HuH-7.5 (cell line): ENCODE measurements around the gene MICAL3.
"Not testable (repeated sequence)": the region's sequence is repeated elsewhere in the genome, so short reads cannot be mapped to it uniquely, and the experiment has no call there.

Experiments
- DNase-seq: peaks from one replicate; pipeline ENCODE4 v3.0.0; 2011; ENCODE audit warnings: low spot score

MICAL3 gene

DNA sequence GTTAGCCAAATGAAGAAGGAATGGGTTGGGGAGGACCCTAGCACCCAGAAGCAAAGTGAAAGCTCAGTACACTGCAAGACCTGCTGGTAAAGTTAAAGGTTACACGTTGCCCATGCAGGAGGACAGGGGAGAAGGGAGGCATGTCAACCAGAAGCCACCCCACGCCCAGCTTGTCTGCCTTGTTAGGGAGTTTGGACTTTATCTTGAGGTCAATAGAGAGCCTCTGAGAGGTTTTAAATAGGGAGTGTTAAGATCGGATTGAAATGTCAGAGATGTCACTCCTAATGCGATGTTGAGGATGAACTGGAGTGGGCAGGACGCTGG lies 34.7 kb upstream of the MICAL3 start:
- no peak for DNase-seq

DNA sequence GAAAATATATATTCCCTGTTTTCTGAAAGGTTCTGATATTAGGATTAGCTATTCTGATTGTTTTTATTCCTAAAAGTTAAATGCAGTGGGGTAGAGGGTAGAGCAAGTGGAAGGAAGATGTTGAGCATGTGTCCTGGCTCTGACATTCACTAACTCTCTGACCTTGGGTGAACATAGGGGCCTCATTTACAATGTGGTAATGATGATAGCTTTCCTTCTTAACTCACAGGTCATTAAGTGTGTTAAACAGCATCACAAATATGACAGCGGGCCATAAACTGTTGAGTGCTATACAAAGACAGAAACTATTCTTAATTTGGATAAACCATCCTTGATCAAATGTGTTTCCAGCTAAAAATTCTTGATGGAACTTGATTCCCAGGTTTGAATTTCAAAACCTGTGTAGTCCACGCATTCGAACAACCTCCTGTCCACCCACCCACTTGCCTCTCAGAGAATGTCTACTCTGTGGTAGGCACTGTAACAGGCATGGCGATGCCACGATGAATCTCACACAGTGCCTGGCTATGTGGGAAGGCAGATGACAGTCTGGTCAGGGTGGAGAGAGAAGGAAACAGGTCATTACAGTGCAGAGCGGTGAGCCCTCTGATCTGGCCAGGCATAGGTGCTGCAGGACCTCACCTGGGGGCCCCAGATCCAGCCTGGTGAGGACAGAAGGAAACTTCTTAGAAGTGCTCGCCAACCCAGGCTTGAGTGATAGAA lies 34.2 kb upstream of the MICAL3 start:
- no peak for DNase-seq

DNA sequence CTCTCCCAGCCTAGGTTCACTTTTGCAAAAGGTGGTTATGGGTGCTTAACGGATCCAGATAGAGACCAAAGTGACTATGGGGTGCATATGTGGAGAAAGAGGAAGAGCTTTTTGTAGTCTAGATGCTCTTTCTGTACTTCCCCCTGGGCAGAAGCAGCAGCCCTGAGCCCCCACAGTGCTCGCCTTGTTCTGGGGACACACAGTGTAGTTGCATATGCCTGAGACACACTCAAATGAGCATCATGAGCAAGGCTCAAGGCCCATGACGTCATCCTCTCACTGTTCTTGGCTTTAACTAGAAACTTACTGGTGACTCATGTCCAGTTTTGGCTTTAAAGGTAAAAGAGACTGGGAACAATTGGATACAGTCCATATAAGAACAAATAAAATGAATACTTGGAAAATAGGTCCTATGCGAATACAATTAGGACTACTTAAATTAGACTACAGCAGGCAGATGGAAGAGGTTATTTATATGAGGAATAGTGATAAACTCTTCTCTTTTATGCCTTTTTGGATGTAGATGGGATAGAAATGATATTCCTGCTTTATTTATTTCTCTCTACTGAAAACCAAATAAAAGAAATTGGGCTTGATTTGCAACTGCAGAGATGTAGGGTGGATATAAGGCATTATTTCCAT lies 33.3 kb upstream of the MICAL3 start:
- no peak for DNase-seq

DNA sequence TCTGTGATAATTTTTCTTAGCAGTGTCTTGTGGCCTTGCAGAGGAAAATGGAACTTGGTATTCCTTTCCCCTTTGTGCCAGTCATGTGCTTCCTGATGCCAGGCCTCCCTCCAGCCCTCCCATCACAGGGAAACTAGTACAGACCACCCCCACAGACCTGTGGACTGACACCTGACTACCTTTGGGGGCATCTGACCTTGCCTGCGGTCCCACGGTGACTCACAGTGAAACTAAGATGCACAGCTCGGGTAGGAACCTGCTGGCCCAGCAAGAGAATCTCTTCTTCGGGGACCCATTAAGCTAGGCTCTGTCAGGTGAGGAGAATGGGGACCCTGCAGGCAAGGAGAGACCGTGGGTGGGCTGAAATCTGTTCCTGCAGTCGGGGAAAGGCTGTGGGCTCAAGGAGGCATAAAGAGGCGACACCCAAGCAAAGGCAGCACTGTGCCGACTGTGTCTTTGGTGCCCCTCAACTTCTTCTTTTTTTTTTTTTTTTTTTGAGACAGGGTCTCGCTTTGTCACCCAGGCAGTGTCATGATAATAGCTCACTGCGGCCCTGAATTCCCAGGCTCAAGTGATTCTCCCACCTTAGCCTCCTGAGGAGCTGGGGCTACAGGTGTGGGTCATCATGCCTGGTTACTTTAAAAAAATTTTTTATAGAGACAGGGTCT lies 32.6 kb upstream of the MICAL3 start:
- DNase-seq, result no peak

DNA sequence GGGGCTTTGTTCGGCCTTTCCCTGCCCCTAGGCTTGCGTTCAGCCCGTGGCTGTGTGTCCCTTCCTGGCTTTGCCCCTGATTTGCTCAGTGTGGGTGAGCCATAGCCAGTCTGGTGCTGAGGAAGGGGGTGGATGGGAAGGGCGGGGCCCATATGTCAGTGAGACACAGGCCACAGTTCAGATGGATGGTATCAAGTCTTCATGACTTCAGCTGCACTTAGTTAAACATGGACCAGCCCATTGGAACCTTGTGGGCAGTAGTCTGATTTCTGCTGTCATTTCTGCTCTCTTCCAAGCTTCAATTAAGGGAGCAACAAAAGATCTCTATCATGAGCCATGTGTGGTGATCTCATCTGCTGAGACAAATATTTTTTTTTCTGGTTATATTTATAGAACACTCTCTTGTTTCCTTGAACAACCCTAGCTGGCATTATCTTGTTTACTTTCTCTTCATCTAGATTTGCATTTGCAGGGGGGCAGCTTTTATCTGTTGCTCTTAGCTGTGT lies 31.9 kb upstream of the MICAL3 start:
- peak; percentile 64 for DNase-seq

DNA sequence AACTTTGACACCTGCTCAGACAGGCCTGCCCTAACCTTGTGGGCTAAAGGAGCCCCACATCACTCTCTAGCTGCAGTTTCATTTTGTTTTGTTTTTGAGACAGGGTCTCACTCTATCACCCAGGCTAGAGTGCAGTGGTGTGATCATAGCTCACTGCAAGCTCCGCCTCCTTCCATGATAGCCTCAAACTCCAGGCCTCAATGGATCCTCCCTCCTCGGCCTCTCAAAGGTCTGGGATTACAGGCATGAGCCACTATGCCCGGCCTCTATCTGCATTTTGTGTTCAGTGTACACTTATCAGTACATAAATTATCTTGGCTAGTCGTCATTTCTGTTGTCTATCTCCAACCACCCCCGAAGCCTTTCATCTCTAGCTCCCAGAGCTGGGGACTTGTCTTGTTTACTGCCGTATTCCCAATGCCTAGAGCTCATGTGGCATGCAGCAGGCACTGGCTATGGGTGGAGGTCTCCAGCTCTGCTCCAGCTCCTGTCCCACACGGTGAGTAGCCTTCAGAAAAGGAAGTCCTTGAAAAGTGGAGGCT lies 31.3 kb upstream of the MICAL3 start:
- DNase-seq, result no peak

DNA sequence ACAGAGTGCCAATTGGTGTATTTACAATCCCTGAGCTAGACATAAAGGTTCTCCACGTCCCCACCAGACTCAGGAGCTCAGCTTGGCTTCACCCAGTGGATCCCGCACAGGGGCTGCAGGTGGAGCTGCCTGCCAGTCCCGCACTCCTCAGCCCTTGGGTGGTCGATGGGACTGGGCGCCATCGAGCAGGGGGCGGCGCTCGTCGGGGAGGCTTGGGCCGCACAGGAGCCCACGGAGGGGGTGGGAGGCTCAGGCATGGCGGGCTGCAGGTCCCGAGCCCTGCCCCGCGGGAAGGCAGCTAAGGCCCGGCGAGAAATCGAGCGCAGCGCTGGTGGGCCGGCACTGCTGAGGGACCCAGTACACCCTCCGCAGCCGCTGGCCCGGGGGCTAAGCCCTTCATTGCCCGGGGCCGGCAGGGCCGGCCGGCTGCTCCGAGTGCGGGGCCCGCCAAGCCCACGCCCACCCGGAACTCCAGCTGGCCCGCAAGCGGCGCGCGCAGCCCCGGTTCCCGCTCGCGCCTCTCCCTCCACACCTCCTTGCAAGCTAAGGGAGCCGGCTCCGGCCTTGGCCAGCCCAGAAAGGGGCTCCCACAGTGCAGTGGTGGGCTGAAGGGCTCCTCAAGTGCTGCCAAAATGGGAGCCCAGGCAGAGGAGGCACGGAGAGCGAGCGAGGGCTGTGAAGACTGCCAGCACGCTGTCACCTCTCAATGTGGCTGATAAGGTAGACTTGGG lies 29.0 kb upstream of the MICAL3 start:
- DNase-seq, result not testable (repeated sequence)

DNA sequence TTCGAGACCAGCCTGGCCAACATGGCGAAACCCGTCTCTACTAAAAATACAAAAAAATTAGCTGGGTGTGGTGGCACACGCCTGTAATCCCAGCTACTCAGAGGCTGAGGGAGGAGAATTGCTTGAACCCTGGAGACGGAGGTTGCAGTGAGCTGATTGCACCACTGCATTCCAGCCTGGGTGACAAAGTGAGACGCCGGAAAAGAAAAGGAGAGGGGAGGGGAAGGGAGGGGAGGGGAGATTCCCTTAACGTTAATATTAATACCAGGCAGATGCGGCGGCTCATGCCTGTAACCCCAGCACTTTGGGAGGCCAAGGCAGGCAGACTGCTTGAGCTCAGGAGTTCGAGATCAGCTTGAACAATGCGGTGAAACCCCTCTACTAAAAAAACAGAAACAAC lies 26.8 kb upstream of the MICAL3 start:
- DNase-seq, result not testable (repeated sequence)

DNA sequence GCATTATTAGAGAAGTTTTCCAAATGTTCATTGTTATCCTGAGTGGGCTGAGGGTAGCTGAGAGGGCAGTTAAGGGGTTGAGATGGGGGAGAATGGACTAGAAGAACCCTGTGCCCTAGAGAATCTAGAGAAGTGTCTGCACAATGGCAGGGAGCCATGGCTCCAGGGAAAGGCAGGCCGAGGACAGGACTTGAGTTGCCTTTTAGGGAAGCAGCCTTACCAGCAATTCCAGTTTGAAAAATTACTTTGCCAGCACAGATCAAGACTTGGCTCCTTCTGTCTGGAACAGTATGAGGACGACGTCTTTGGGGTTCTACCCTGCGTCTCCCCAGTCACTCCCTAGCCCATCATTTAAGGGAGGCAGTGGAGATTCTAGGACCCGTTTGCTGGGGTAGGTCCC lies 25.7 kb upstream of the MICAL3 start:
- no peak for DNase-seq

DNA sequence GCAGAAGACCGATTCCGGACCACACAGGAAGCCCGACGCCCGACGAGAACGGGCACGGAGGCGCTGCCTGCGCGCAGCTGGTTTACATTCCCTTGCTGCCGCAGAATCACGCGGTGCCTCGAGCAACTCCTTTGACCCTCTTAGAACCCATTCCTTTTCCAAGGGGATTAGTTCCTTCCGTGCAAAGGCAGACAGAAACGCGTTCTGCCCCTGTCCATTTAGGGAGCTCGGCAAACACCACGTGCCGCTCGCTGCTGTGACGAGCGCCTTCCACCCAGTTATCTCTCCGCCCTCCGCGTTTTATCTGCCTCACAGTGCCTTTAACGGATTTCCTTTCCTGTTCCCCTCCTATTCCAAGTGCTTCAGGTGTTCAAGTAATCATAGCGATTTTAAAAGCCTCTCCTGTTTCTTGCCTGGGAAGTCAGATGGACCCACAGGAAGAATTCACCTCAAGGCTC lies 24.1 kb upstream of the MICAL3 start:
- DNase-seq, result no peak

- no peak for DNase-seq
Observed at GRCh38 chr22:18048041-18048440, 23.7 kb upstream of the MICAL3 start.

GRCh38 chr22:18045794-18046193 lies 21.4 kb upstream of the MICAL3 start:
- no peak for DNase-seq

DNA sequence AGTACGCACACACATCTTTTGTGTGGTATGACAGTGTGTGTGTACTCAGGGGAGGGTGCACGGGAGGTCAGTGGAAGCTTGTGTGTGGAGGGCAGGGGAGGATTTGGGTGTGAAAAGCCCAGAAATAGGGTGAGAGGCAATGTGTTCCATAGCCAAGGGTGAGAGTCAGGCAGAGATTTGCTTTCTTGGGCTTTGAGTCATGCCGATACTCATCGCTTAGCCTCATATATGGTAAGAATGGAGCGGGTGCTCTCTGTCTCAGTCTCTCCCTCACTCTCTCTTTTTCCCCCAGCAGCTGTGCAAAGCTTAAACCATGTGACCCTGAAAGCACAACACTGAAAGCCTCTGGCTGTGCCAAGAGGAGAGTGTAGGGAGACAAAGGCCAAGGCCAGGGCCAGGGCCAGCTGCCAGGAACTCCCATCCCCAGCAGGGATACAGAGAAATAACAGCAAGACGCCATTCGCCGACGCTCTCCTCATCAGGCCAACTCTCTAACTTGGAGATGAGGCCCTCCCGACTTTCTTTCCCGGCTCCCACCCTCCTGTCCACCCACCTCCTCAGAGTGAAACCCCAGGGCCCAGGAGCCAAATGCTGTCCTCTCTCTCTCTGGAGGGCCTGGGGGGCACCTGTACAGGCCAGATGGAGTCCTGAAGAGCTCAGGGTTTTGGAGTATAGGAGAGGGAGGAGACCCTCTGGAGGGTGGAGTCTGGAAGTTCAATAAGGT lies 20.3 kb upstream of the MICAL3 start:
- DNase-seq, result peak; percentile 55

GRCh38 chr22:18042685-18043084 lies 18.3 kb upstream of the MICAL3 start:
- DNase-seq, result peak; percentile 52

DNA sequence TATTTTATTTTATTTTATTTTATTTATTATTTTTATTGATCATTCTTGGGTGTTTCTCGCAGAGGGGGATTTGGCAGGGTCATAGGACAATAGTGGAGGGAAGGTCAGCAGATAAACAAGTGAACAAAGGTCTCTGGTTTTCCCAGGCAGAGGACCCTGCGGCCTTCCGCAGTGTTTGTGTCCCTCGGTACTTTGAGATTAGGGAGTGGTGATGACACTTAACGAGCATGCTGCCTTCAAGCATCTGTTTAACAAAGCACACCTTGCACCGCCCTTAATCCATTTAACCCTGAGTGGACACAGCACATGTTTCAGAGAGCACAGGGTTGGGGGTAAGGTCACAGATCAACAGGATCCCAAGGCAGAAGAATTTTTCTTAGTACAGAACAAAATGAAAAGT lies 16.5 kb upstream of the MICAL3 start:
- not testable (repeated sequence) for DNase-seq

DNA sequence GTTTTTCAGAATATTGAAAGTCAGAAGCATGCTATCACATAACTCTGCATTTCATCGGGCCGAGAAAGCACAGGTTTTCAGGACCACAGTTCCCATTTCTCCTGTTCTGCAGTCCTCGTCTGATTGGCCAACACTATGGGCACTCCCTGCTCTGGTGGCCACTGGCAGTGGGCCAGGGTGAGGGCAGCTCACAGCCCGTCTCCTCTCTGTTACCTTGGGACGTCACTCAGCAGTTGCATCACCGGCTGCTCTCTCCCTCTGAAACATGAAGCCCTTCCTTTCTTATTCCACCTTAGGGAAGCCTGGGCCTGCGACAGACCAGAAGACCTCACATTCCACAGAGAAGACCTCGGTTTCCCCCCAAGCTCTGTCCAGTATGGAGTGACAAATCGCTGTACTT lies 11.4 kb upstream of the MICAL3 start:
- DNase-seq, result peak; percentile 72

- no peak for DNase-seq
Observed at GRCh38 chr22:18034076-18034475, 9.7 kb upstream of the MICAL3 start.

- no peak for DNase-seq
Observed at GRCh38 chr22:18033204-18033998, 9.0 kb upstream of the MICAL3 start.

GRCh38 chr22:18032455-18033101 lies 8.2 kb upstream of the MICAL3 start:
- no peak for DNase-seq
